Mesendoderm (in vitro differentiated cells): Measurements from ENCODE around the gene INPP4A.

ENCODE experiments used
- DNase-seq: peaks from one replicate; pipeline ENCODE4 v3.0.0; 2013
- H2AK5ac ChIP-seq: 2 replicates; pipeline ENCODE4 v1.6.1; 2013; ENCODE audit warnings: low read length, inconsistent platforms
- H2BK120ac ChIP-seq: 2 replicates; pipeline ENCODE4 v1.6.1; 2013; ENCODE audit warnings: low read depth, mild to moderate bottlenecking, low read length, moderate library complexity, mixed read lengths
- H2BK15ac ChIP-seq: replicated peaks from 2 replicates; pipeline ENCODE4 v1.6.1; 2013; ENCODE audit warnings: low read depth, mild to moderate bottlenecking, moderate library complexity
- H2BK5ac ChIP-seq: 2 replicates; pipeline ENCODE4 v1.6.1; 2013; ENCODE audit warnings: low read length, inconsistent platforms
- H3K18ac ChIP-seq: 2 replicates; pipeline ENCODE4 v1.6.1; 2013; ENCODE audit warnings: mild to moderate bottlenecking, low read length, mixed read lengths
- H3K23ac ChIP-seq: one replicate; pipeline ENCODE4 v1.6.1; 2013; ENCODE audit warnings: low read length
- H3K27ac ChIP-seq: 2 replicates; pipeline ENCODE4 v1.5.1; 2013; ENCODE audit warnings: low read depth, mild to moderate bottlenecking, inconsistent platforms, low read length, moderate library complexity
- H3K27me3 ChIP-seq: 2 replicates; pipeline ENCODE4 v1.6.1; 2013; ENCODE audit warnings: low read length, control low read depth, mild to moderate bottlenecking, inconsistent platforms; ENCODE audit not compliant: insufficient read depth, poor library complexity
- H3K36me3 ChIP-seq: 2 replicates; pipeline ENCODE4 v1.6.1; 2013; ENCODE audit warnings: low read length, inconsistent platforms; ENCODE audit not compliant: control insufficient read depth, insufficient read depth
- H3K4ac ChIP-seq: one replicate; pipeline ENCODE4 v1.6.1; 2013; ENCODE audit warnings: low read depth, mild to moderate bottlenecking, low read length, moderate library complexity
- H3K4me1 ChIP-seq: 2 replicates; pipeline ENCODE4 v1.6.1; 2013; ENCODE audit warnings: low read depth, low read length, inconsistent platforms; ENCODE audit not compliant: control insufficient read depth
- H3K4me2 ChIP-seq: 2 replicates; pipeline ENCODE4 v1.6.1; 2013; ENCODE audit warnings: low read length
- H3K4me3 ChIP-seq: 2 replicates; pipeline ENCODE4 v1.5.1; 2013; ENCODE audit warnings: mild to moderate bottlenecking, low read length
- H3K56ac ChIP-seq: one replicate; pipeline ENCODE4 v1.6.1; 2013; ENCODE audit warnings: low read length
- H3K79me1 ChIP-seq: 2 replicates; pipeline ENCODE4 v1.6.1; 2013; ENCODE audit warnings: low read length, inconsistent platforms
- H3K79me2 ChIP-seq: 2 replicates; pipeline ENCODE4 v1.6.1; 2013; ENCODE audit warnings: mild to moderate bottlenecking, low read length; ENCODE audit not compliant: control insufficient read depth, insufficient read depth
- H3K9ac ChIP-seq: 2 replicates; pipeline ENCODE4 v1.6.1; 2013; ENCODE audit warnings: low read length, inconsistent platforms
- H4K5ac ChIP-seq: one replicate; pipeline ENCODE4 v1.6.1; 2013; ENCODE audit warnings: low read length
- H4K8ac ChIP-seq: one replicate; pipeline ENCODE4 v1.6.1; 2013; ENCODE audit warnings: low read depth, mild to moderate bottlenecking, control low read depth, low read length, moderate library complexity
- WGBS: extraction: QIAGEN DNeasy Blood & Tissue Kit; methylation state at CpG from one replicate; pipeline ENCODE4 v1.1.7; 2013; ENCODE audit warnings: low lambda C conversion rate, missing lambda C conversion rate; ENCODE audit not compliant: insufficient coverage; ENCODE audit errors: extremely low coverage; 5-methylcytosine and 5-hydroxymethylcytosine counted together

Gene INPP4A

DNA sequence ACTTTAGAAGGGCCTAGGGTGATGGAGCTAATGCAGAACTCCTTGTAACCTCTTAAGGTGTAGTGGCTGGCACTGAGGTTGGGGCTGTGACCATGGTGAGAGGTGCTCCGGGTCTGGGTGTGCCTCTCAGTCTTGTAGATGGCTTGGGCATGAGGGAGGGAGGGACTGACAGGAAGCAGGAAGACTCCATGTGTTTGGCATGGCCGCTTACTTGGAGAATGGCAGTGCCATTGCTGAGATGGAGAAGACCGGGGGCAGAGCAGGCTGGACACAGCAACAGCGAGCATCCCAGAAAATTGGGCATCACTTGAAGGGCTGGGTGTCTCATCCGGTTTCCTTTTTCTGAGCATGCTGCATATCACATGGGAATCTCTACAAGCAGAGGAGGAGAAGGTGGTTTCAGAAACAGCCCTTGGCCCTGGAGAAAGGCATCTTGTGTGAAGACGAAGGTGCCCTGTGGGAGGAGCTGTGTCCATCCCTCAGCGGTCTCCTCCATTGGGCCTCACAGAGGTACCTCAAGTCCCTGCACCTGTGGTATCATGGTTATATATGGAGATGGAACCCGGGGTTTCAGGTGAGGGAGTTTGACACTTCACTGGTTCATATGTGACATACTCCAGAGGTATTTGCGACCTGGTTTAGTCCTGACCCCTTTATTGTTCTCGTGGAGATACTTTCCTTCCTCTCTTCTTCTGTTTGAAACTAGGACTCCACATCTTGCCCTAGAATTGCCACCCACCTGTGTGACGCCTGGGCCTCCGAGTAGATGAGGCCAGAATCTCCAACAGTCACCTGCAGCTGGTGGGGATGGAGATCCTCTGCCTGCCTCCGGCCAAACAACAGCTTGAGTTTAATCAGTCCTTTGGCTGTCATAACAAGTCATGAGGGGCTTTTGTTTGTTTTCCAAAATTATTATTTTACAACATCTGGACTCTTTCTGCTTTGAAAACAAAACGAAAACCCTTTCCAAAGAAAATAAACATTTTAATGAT, 45.6 kb downstream of the INPP4A start:
- no peaks in the 10 kb centered on the region for H3K27me3 ChIP-seq
- no peak overlapping the region for H3K4me2 ChIP-seq
- peaks cover 13% of the 10 kb centered on the region for H3K4me1 ChIP-seq
- H3K27ac ChIP-seq = no peak overlapping the region
- peaks cover 58% of the 10 kb centered on the region for H3K79me2 ChIP-seq
- no peak overlapping the region for H4K5ac ChIP-seq
- no CpG with 5 or more reads among the region's 14 CpGs for WGBS
- no peak for DNase-seq
- H4K8ac ChIP-seq = no peak overlapping the region
- H3K18ac ChIP-seq = no peak overlapping the region
- no peak overlapping the region for H3K4ac ChIP-seq
- H2BK120ac ChIP-seq = no peak overlapping the region
- H3K79me1 ChIP-seq = peaks cover 53% of the 10 kb centered on the region
- H3K23ac ChIP-seq = no peak overlapping the region
- no peak overlapping the region for H2BK5ac ChIP-seq
- H3K4me3 ChIP-seq = no peak overlapping the region
- H3K9ac ChIP-seq = no peak overlapping the region
- no peaks in the 10 kb centered on the region for H3K36me3 ChIP-seq
- no peak overlapping the region for H2BK15ac ChIP-seq
- H3K56ac ChIP-seq = no peak overlapping the region
- H2AK5ac ChIP-seq = no peak overlapping the region

DNA sequence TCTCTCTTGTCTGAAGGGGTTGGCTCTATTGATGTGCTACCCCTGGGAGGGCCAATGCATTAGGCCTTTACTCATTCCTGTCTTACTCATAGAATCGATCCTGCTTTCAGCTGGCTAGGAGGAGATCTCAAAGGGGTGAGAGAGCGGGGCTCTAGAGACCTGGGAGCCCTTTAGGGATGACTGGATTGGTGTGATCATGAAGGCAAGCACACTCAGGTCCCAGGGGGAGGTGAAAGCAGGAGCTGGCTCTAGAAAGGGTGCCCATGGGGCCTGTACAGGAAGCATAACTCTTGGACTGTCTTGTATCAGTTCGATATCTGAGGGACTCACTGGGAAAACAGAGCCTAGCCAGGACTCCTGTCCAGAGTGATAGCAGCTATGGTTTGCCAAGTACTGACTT, 47.8 kb downstream of the INPP4A start:
- Histone ChIP-seq H2BK5ac (no peak overlapping the region), H3K4me2 (no peak overlapping the region), H4K8ac (no peak overlapping the region), H2AK5ac (no peak overlapping the region), H3K79me2 (peaks cover 53% of the 10 kb centered on the region), H3K27ac (no peak overlapping the region), H2BK120ac (no peak overlapping the region), H2BK15ac (no peak overlapping the region), H3K79me1 (peaks cover 50% of the 10 kb centered on the region), H3K23ac (no peak overlapping the region), H3K36me3 (no peaks in the 10 kb centered on the region), H3K27me3 (no peaks in the 10 kb centered on the region), H3K18ac (no peak overlapping the region), H3K56ac (no peak overlapping the region), H3K4me1 (peaks cover 7% of the 10 kb centered on the region), H3K4me3 (no peak overlapping the region), H4K5ac (no peak overlapping the region), H3K9ac (no peak overlapping the region), H3K4ac (no peak overlapping the region)
- no peak for DNase-seq
- no CpG with 5 or more reads among the region's 3 CpGs for WGBS

DNA sequence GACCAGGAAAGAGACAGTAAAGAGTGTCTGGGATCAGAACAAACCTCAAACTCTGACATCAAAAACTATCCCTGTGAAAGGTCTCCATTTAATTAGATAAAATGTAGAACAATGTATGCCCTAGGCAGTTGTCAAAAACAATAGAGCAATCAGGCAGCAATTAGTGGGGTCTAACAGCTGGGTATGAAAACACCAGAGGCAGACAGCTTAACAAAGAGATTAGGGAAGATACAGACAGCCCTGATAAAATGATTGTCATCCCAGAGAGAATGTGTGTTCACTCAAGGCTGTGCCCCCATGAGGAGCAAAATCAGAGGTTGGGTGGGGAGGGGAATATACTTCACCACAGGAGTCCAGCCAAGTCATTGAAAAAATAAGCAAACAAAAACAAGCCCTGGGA, 50.0 kb downstream of the INPP4A start:
- Histone ChIP-seq H4K8ac (no peak overlapping the region), H3K23ac (no peak overlapping the region), H2AK5ac (no peak overlapping the region), H3K4me2 (no peak overlapping the region), H2BK120ac (no peak overlapping the region), H3K36me3 (no peaks in the 10 kb centered on the region), H2BK5ac (no peak overlapping the region), H3K4me1 (peaks cover 4% of the 10 kb centered on the region), H3K79me1 (peaks cover 44% of the 10 kb centered on the region), H3K79me2 (peaks cover 40% of the 10 kb centered on the region), H3K4me3 (no peak overlapping the region), H3K4ac (no peak overlapping the region), H4K5ac (no peak overlapping the region), H3K9ac (no peak overlapping the region), H3K18ac (no peak overlapping the region), H3K27me3 (no peaks in the 10 kb centered on the region), H3K56ac (no peak overlapping the region), H3K27ac (peak overlapping the region; percentile 75), H2BK15ac (no peak overlapping the region)
- DNase-seq = peak; percentile 91

DNA sequence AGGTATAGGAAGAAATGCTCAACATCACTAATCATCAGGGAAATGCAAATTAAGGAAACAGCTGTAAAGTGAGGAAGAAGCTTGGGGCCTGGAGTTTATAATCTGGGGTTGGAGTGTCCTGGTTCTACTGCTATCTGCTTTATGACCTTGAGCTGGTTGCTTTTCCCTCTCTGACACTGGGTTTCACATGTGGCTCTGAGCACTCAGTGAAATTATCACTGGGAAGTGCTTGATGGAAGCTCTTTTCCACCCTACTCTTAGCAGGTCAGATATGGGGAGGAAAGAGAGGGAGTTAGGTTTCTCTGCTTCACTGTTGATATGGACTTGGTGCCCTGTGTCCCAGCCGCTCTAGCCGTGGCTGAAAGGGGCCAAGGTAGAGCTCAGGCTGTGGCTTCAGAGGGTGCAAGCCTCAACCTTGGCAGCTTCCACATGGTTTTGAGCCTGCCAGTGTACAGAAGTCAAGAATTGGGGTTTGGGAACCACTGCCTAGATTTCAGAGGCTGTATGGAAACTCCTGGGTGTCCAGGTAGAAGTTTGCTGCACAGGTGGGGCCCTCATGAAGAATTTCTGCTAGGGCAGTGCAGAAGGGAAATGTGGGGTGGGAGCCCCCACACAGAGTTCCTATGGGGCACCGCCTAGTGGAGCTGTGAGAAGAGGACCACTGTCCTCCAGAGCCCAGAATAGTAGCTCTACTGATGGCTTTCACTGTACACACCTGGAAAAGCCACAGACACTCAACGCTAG, 52.3 kb downstream of the INPP4A start:
- no peak overlapping the region for H2BK120ac ChIP-seq

DNA sequence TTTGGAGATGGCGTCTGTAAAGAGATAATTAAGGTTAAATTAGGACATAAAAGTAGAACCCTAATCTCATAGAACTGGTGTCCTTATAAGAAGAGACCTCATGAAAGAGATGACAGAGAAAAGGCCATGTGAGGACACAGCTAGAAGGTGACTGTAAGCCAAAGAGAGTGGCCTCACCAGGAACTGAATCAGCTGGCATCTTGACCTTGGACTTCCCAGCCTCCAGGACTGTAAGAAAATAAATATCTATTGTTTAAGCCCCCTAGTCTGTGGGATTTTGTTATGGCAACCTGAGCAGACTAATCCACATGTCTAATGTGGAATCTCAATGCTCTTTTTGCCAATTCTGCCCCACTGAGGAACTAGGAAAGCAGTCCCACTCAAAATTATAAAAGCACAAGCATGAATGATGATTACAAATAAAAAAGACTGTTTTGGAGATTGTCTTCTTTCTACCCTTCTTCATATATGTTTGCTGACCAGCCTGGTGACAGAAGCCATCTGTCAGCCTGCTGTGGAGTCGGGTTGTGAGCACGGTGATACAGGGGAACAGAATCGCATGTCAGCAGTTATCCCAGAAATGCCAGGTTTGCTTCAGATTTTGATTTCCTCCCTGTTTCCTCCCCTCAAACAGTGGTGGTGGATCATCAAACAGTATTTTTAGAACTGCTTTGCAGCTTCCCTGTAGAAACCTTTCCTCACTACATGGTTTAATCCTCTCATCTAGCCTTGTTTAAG, 54.2 kb downstream of the INPP4A start:
- H3K4me3 ChIP-seq = no peak overlapping the region
- no peak for DNase-seq
- H3K36me3 ChIP-seq = peaks cover 1% of the 10 kb centered on the region
- H2AK5ac ChIP-seq = no peak overlapping the region
- H2BK15ac ChIP-seq = no peak overlapping the region
- no peaks in the 10 kb centered on the region for H3K27me3 ChIP-seq
- no peak overlapping the region for H3K23ac ChIP-seq
- H3K18ac ChIP-seq = no peak overlapping the region
- peaks cover 51% of the 10 kb centered on the region for H3K79me1 ChIP-seq
- H3K79me2 ChIP-seq = peaks cover 37% of the 10 kb centered on the region
- H3K56ac ChIP-seq = no peak overlapping the region
- H4K5ac ChIP-seq = no peak overlapping the region
- no peak overlapping the region for H3K9ac ChIP-seq
- H2BK120ac ChIP-seq = no peak overlapping the region
- H3K27ac ChIP-seq = no peak overlapping the region
- H4K8ac ChIP-seq = no peak overlapping the region
- no peak overlapping the region for H3K4me2 ChIP-seq
- WGBS = no CpG with 5 or more reads among the region's 4 CpGs
- H3K4me1 ChIP-seq = peaks cover 14% of the 10 kb centered on the region
- no peak overlapping the region for H3K4ac ChIP-seq
- H2BK5ac ChIP-seq = no peak overlapping the region

More for the DNA sequence above, 52.3 kb downstream of the INPP4A start:
- Histone ChIP-seq H2AK5ac (no peak overlapping the region), H3K9ac (no peak overlapping the region), H3K4me2 (no peak overlapping the region), H3K56ac (no peak overlapping the region), H2BK15ac (no peak overlapping the region), H3K79me1 (peaks cover 43% of the 10 kb centered on the region), H3K4me1 (peaks cover 9% of the 10 kb centered on the region), H3K79me2 (peaks cover 32% of the 10 kb centered on the region), H3K36me3 (no peaks in the 10 kb centered on the region), H3K18ac (no peak overlapping the region), H3K4ac (no peak overlapping the region), H2BK5ac (no peak overlapping the region), H4K5ac (no peak overlapping the region), H3K27me3 (no peaks in the 10 kb centered on the region), H3K4me3 (no peak overlapping the region), H4K8ac (no peak overlapping the region), H3K23ac (no peak overlapping the region), H3K27ac (no peak overlapping the region)
- no peak for DNase-seq
- no CpG with 5 or more reads among the region's 4 CpGs for WGBS
